IMR-90 (cell line): Measurements from ENCODE around the gene DGKH. TPM values are rescaled to one million over a fixed set of nuclear protein-coding genes. Genes with fewer than 3 reads are reported as not detected.

Source experiments
- ATAC-seq: fragments of 200-7000 bp; cut with Tn5 transposase; 2 replicates; pipeline ENCODE4 v1.9.1; 2020; ENCODE audit warnings: low read depth, mild to moderate bottlenecking, moderate library complexity
- BruUV-seq: library from RNA; stranded (reverse); fragments of 400-500 nt; replicated peaks from 2 replicates; lab custom pipeline; 2021; lab: Mats Ljungman, UMichigan
- CTCF ChIA-PET: fragments of 300-600 bp; formaldehyde crosslinking; extraction: SDS; loops from one replicate; lab custom pipeline; 2021; ENCODE audit warnings: antibody characterized with exemption; lab: Yijun Ruan, JAX
- POLR2A ChIA-PET: fragments of 300-600 bp; sonication (Branson Sonifier 250); formaldehyde crosslinking; loops from one replicate; lab custom pipeline; 2022; ENCODE audit warnings: antibody characterized with exemption; ENCODE audit not compliant: unreplicated experiment; lab: Charles Lee
- DNase-seq: peaks from one replicate; pipeline ENCODE4 v3.0.0; 2013
- H2AFZ ChIP-seq: replicated peaks from 2 replicates; pipeline ENCODE3; 2013; ENCODE audit warnings: low read length, mild to moderate bottlenecking; ENCODE audit not compliant: poor library complexity
- H2AK5ac ChIP-seq: 2 replicates; pipeline ENCODE4 v1.6.1; 2013; ENCODE audit warnings: low read depth, low read length, inconsistent platforms
- H2AK9ac ChIP-seq: replicated peaks from 2 replicates; pipeline ENCODE3; 2013; ENCODE audit warnings: mild to moderate bottlenecking, low read depth, low read length, moderate library complexity; ENCODE audit not compliant: poor library complexity
- H2BK120ac ChIP-seq: 2 replicates; pipeline ENCODE4 v1.6.1; 2013; ENCODE audit warnings: low read depth, low read length, inconsistent platforms
- H2BK15ac ChIP-seq: 3 replicates; pipeline ENCODE4 v1.6.1; 2013; ENCODE audit warnings: low read depth, low read length, inconsistent platforms
- H2BK20ac ChIP-seq: 2 replicates; pipeline ENCODE4 v1.6.1; 2013; ENCODE audit warnings: low read depth, mild to moderate bottlenecking, inconsistent platforms, low read length, moderate library complexity
- H2BK5ac ChIP-seq: 2 replicates; pipeline ENCODE4 v1.6.1; 2013; ENCODE audit warnings: mild to moderate bottlenecking, low read depth, low read length, inconsistent platforms; ENCODE audit not compliant: poor library complexity, severe bottlenecking
- H3K14ac ChIP-seq: replicated peaks from 2 replicates; pipeline ENCODE4 v1.6.1; 2013; ENCODE audit warnings: low read depth, low read length, inconsistent platforms
- H3K18ac ChIP-seq: 2 replicates; pipeline ENCODE4 v1.6.1; 2013; ENCODE audit warnings: low read depth, low read length, control low read depth
- H3K23ac ChIP-seq: 2 replicates; pipeline ENCODE4 v1.6.1; 2013; ENCODE audit warnings: low read depth, low read length, inconsistent platforms
- H3K27ac ChIP-seq: 2 replicates; pipeline ENCODE4 v1.5.1; 2013; ENCODE audit warnings: mild to moderate bottlenecking, control low read depth, low read length; ENCODE audit not compliant: insufficient read depth
- H3K27me3 ChIP-seq: 2 replicates; pipeline ENCODE4 v1.6.1; 2013; ENCODE audit warnings: low read length; ENCODE audit not compliant: control insufficient read depth, insufficient read depth
- H3K36me3 ChIP-seq: 2 replicates; pipeline ENCODE4 v1.6.1; 2013; ENCODE audit warnings: low read length, mixed read lengths; ENCODE audit not compliant: control insufficient read depth, insufficient read depth
- H3K4ac ChIP-seq: 2 replicates; pipeline ENCODE4 v1.6.1; 2013; ENCODE audit warnings: low read depth, low read length, inconsistent platforms
- H3K4me1 ChIP-seq: 2 replicates; pipeline ENCODE4 v1.6.1; 2013; ENCODE audit warnings: low read length, mixed read lengths; ENCODE audit not compliant: control insufficient read depth, insufficient read depth
- H3K4me2 ChIP-seq: 2 replicates; pipeline ENCODE4 v1.6.1; 2013; ENCODE audit warnings: low read depth, mild to moderate bottlenecking, control low read depth, low read length, moderate library complexity
- H3K4me3 ChIP-seq: 2 replicates; pipeline ENCODE4 v1.5.1; 2013; ENCODE audit warnings: low read depth, mild to moderate bottlenecking, control low read depth, low read length, moderate library complexity; ENCODE audit not compliant: insufficient read depth
- H3K56ac ChIP-seq: 2 replicates; pipeline ENCODE4 v1.6.1; 2013; ENCODE audit warnings: low read length, inconsistent platforms; ENCODE audit not compliant: insufficient read depth; ENCODE audit errors: extremely low read depth
- H3K79me1 ChIP-seq, 2 experiments: 2 replicates each; pipeline ENCODE4 v1.6.1; 2013; ENCODE audit warnings: low read length in 2 of 2, inconsistent platforms in 1 of 2, low read depth in 1 of 2
- H3K9ac ChIP-seq: 2 replicates; pipeline ENCODE4 v1.6.1; 2013; ENCODE audit warnings: low read depth, low read length, control low read depth
- H3K9me1 ChIP-seq: 2 replicates; pipeline ENCODE4 v1.6.1; 2013; ENCODE audit warnings: low read length, inconsistent platforms; ENCODE audit not compliant: insufficient read depth
- H3K9me3 ChIP-seq: 2 replicates; pipeline ENCODE4 v1.6.1; 2013; ENCODE audit warnings: low read length; ENCODE audit not compliant: control insufficient read depth, insufficient read depth
- H4K20me1 ChIP-seq: 2 replicates; pipeline ENCODE4 v1.6.1; 2013; ENCODE audit warnings: low read length, inconsistent platforms; ENCODE audit not compliant: insufficient read depth
- H4K5ac ChIP-seq: 2 replicates; pipeline ENCODE4 v1.6.1; 2013; ENCODE audit warnings: mild to moderate bottlenecking, low read depth, low read length, control low read depth
- H4K8ac ChIP-seq, 2 experiments: 2 replicates each; pipeline ENCODE4 v1.6.1; 2013; ENCODE audit warnings: low read depth in 2 of 2, low read length in 2 of 2, control low read depth in 1 of 2, inconsistent platforms in 1 of 2
- H4K91ac ChIP-seq: 2 replicates; pipeline ENCODE4 v1.6.1; 2013; ENCODE audit warnings: low read depth, low read length, inconsistent platforms; ENCODE audit not compliant: insufficient read depth
- CEBPB ChIP-seq: IDR thresholded peaks from 2 replicates; pipeline ENCODE4 v1.6.1; 2012; ENCODE audit warnings: low read depth, low read length, improper control_type of control experiment
- ELK1 ChIP-seq: fragments of 150-350 bp; IDR thresholded peaks from 2 replicates; pipeline ENCODE4 v1.6.1; 2016; ENCODE audit warnings: low read depth, mild to moderate bottlenecking, low read length, moderate library complexity, borderline replicate concordance
- FOS ChIP-seq: fragments of 150-350 bp; IDR thresholded peaks from 2 replicates; pipeline ENCODE4 v1.6.1; 2016; ENCODE audit warnings: low read depth, low read length
- RAD21 ChIP-seq: IDR thresholded peaks from 2 replicates; pipeline ENCODE4 v1.6.1; 2012; ENCODE audit warnings: low read length, improper control_type of control experiment
- USF2 ChIP-seq: fragments of 150-350 bp; IDR thresholded peaks from 2 replicates; pipeline ENCODE4 v1.6.1; 2017; ENCODE audit warnings: mild to moderate bottlenecking, antibody characterized with exemption, low read length, low read depth
- WGBS, 2 experiments: methylation state at CpG; one replicate each; pipeline versions ENCODE4 v1.1.5 to v1.1.7; 2013; ENCODE audit warnings: missing lambda C conversion rate in 2 of 2; ENCODE audit not compliant: insufficient read length in 1 of 2; ENCODE audit errors: extremely low coverage in 2 of 2; 5-methylcytosine and 5-hydroxymethylcytosine counted together
- dilution Hi-C: fragments of 300-500 bp; cut with HindIII; formaldehyde crosslinking; loops from one replicate; pipeline ENCODE4 v1.14.3; 2018; ENCODE audit warnings: low sequenced_read_pairs; ENCODE audit not compliant: unreplicated experiment
- in situ Hi-C: fragments of 300-500 bp; cut with MboI; formaldehyde crosslinking; loops from 3 replicates; pipeline ENCODE4 v1.14.3; 2019; ENCODE audit warnings: low sequenced_read_pairs, inconsistent platforms, mixed read lengths
- intact Hi-C: fragments of 100-400 bp; cut with micrococcal nuclease; formaldehyde crosslinking; loops from 2 replicates; pipeline ENCODE4 v1.10.0; 2022
- polyA plus RNA-seq, 3 experiments: library from polyadenylated mRNA; depleted of rRNA; stranded (reverse); fragments of >200 nt; gene quantifications; 2 replicates each; pipeline ENCODE4 v1.2.3, GENCODE V29; 2012; ENCODE audit warnings: low replicate concordance in 1 of 3
- total RNA-seq: library from RNA; depleted of rRNA; stranded (reverse); fragments of >200 nt; gene quantifications from 2 replicates; pipeline ENCODE4 v1.2.3, GENCODE V29; 2012

DGKH gene
- total and polyA plus RNA-seq, 2 of the 4 experiments (the other 2 are of a cell fraction), result 2.0 to 13.4 TPM

GRCh38 chr13:42119875-42120274, 71.4 kb downstream of the DGKH start:
- no peak overlapping the region for H2BK5ac ChIP-seq
- intact Hi-C loops (no loop called here), dilution Hi-C loops (no loop called here), in situ Hi-C loops (loop anchor here (10.0 kb wide), 1 partner anchor 735 kb away; no protein-coding TSS in a partner anchor)
- peaks cover 5% of the 10 kb centered on the region; the same call in 1 of the 2 replicates for H4K20me1 ChIP-seq
- H3K9me1 ChIP-seq, result peaks cover 2% of the 10 kb centered on the region; the same call in 1 of the 2 replicates
- no TSS peak for BruUV-seq
- ATAC-seq (no peak), DNase-seq (no peak)
- H2BK20ac ChIP-seq, result no peak overlapping the region
- H3K36me3 ChIP-seq, result no peaks in the 10 kb centered on the region; the same call in 1 of the 2 replicates
- WGBS, 2 experiments, result no CpG with 5 or more reads among the region's 1 CpG
- H3K4ac ChIP-seq, result no peak overlapping the region
- no peak overlapping the region for H4K5ac ChIP-seq
- no peak overlapping the region for H2AFZ ChIP-seq
- 0 out of 2 replicates have a peak overlapping the region, but pooled peaks have one; percentile 35 for H3K14ac ChIP-seq
- H3K27ac ChIP-seq, result no peak overlapping the region
- H3K9ac ChIP-seq, result no peak overlapping the region
- H3K4me2 ChIP-seq, result no peak overlapping the region
- ChIA-PET CTCF (no interaction called here), POLR2A (no interaction called here)
- H3K4me3 ChIP-seq, result no peak overlapping the region
- H3K79me1 ChIP-seq, result peaks cover 30 to 34% of the 10 kb centered on the region in 2 experiments
- H3K56ac ChIP-seq, result no peak overlapping the region
- H4K91ac ChIP-seq, result no peak overlapping the region
- H2AK5ac ChIP-seq, result no peak overlapping the region
- no peak overlapping the region for H3K18ac ChIP-seq
- no peaks in the 10 kb centered on the region for H3K27me3 ChIP-seq
- TF ChIP-seq USF2 (no peak), RAD21 (no peak), CEBPB (no peak), FOS (no peak), ELK1 (no peak)
- H2AK9ac ChIP-seq, result no peak overlapping the region
- peaks cover 3% of the 10 kb centered on the region; the same call in 1 of the 2 replicates for H3K4me1 ChIP-seq
- H4K8ac ChIP-seq, result no peak overlapping the region
- no peak overlapping the region for H2BK120ac ChIP-seq
- H3K23ac ChIP-seq, result 0 out of 2 replicates have a peak overlapping the region, but pooled peaks have one; percentile 24
- no peaks in the 10 kb centered on the region for H3K9me3 ChIP-seq
- no peak overlapping the region for H2BK15ac ChIP-seq
